ENCODE results near the gene PICALM. TPM values are rescaled to one million over a fixed set of nuclear protein-coding genes. Genes with fewer than 3 reads are reported as not detected.

PICALM gene
- total RNA-seq, 1 donor from 2014 or later = 167 TPM

Other genes with a start within 250 kb of the PICALM start
- not detected in 2 replicates for gene CCDC83, start 213.7 kb downstream of the PICALM start, total RNA-seq
- 71.8 and 73.3 TPM in 2 replicates for gene EED, start 175.7 kb upstream of the PICALM start, total RNA-seq
- 36.5 and 43.9 TPM in 2 replicates for gene HIKESHI, start 233.2 kb upstream of the PICALM start, total RNA-seq